IMR-90 (cell line): ENCODE results near the gene TMEM131. TPM values are rescaled to one million over a fixed set of nuclear protein-coding genes. Genes with fewer than 3 reads are reported as not detected.

Experiments used
- ATAC-seq: fragments of 200-7000 bp; cut with Tn5 transposase; 2 replicates; pipeline ENCODE4 v1.9.1; 2020; ENCODE audit warnings: low read depth, mild to moderate bottlenecking, moderate library complexity
- BruUV-seq: library from RNA; stranded (reverse); fragments of 400-500 nt; replicated peaks from 2 replicates; lab custom pipeline; 2021; lab: Mats Ljungman, UMichigan
- CTCF ChIA-PET: fragments of 300-600 bp; formaldehyde crosslinking; extraction: SDS; loops from one replicate; lab custom pipeline; 2021; ENCODE audit warnings: antibody characterized with exemption; lab: Yijun Ruan, JAX
- POLR2A ChIA-PET: fragments of 300-600 bp; sonication (Branson Sonifier 250); formaldehyde crosslinking; loops from one replicate; lab custom pipeline; 2022; ENCODE audit warnings: antibody characterized with exemption; ENCODE audit not compliant: unreplicated experiment; lab: Charles Lee
- DNase-seq: peaks from one replicate; pipeline ENCODE4 v3.0.0; 2013
- H2AFZ ChIP-seq: replicated peaks from 2 replicates; pipeline ENCODE3; 2013; ENCODE audit warnings: low read length, mild to moderate bottlenecking; ENCODE audit not compliant: poor library complexity
- H2AK5ac ChIP-seq: 2 replicates; pipeline ENCODE4 v1.6.1; 2013; ENCODE audit warnings: low read depth, low read length, inconsistent platforms
- H2AK9ac ChIP-seq: replicated peaks from 2 replicates; pipeline ENCODE3; 2013; ENCODE audit warnings: mild to moderate bottlenecking, low read depth, low read length, moderate library complexity; ENCODE audit not compliant: poor library complexity
- H2BK120ac ChIP-seq: 2 replicates; pipeline ENCODE4 v1.6.1; 2013; ENCODE audit warnings: low read depth, low read length, inconsistent platforms
- H2BK15ac ChIP-seq: 3 replicates; pipeline ENCODE4 v1.6.1; 2013; ENCODE audit warnings: low read depth, low read length, inconsistent platforms
- H2BK20ac ChIP-seq: 2 replicates; pipeline ENCODE4 v1.6.1; 2013; ENCODE audit warnings: low read depth, mild to moderate bottlenecking, inconsistent platforms, low read length, moderate library complexity
- H2BK5ac ChIP-seq: 2 replicates; pipeline ENCODE4 v1.6.1; 2013; ENCODE audit warnings: mild to moderate bottlenecking, low read depth, low read length, inconsistent platforms; ENCODE audit not compliant: poor library complexity, severe bottlenecking
- H3K14ac ChIP-seq: replicated peaks from 2 replicates; pipeline ENCODE4 v1.6.1; 2013; ENCODE audit warnings: low read depth, low read length, inconsistent platforms
- H3K18ac ChIP-seq: 2 replicates; pipeline ENCODE4 v1.6.1; 2013; ENCODE audit warnings: low read depth, low read length, control low read depth
- H3K23ac ChIP-seq: 2 replicates; pipeline ENCODE4 v1.6.1; 2013; ENCODE audit warnings: low read depth, low read length, inconsistent platforms
- H3K27ac ChIP-seq: 2 replicates; pipeline ENCODE4 v1.5.1; 2013; ENCODE audit warnings: mild to moderate bottlenecking, control low read depth, low read length; ENCODE audit not compliant: insufficient read depth
- H3K27me3 ChIP-seq: 2 replicates; pipeline ENCODE4 v1.6.1; 2013; ENCODE audit warnings: low read length; ENCODE audit not compliant: control insufficient read depth, insufficient read depth
- H3K36me3 ChIP-seq: 2 replicates; pipeline ENCODE4 v1.6.1; 2013; ENCODE audit warnings: low read length, mixed read lengths; ENCODE audit not compliant: control insufficient read depth, insufficient read depth
- H3K4ac ChIP-seq: 2 replicates; pipeline ENCODE4 v1.6.1; 2013; ENCODE audit warnings: low read depth, low read length, inconsistent platforms
- H3K4me1 ChIP-seq: 2 replicates; pipeline ENCODE4 v1.6.1; 2013; ENCODE audit warnings: low read length, mixed read lengths; ENCODE audit not compliant: control insufficient read depth, insufficient read depth
- H3K4me2 ChIP-seq: 2 replicates; pipeline ENCODE4 v1.6.1; 2013; ENCODE audit warnings: low read depth, mild to moderate bottlenecking, control low read depth, low read length, moderate library complexity
- H3K4me3 ChIP-seq: 2 replicates; pipeline ENCODE4 v1.5.1; 2013; ENCODE audit warnings: low read depth, mild to moderate bottlenecking, control low read depth, low read length, moderate library complexity; ENCODE audit not compliant: insufficient read depth
- H3K56ac ChIP-seq: 2 replicates; pipeline ENCODE4 v1.6.1; 2013; ENCODE audit warnings: low read length, inconsistent platforms; ENCODE audit not compliant: insufficient read depth; ENCODE audit errors: extremely low read depth
- H3K79me1 ChIP-seq, 2 experiments: 2 replicates each; pipeline ENCODE4 v1.6.1; 2013; ENCODE audit warnings: low read length in 2 of 2, inconsistent platforms in 1 of 2, low read depth in 1 of 2
- H3K9ac ChIP-seq: 2 replicates; pipeline ENCODE4 v1.6.1; 2013; ENCODE audit warnings: low read depth, low read length, control low read depth
- H3K9me1 ChIP-seq: 2 replicates; pipeline ENCODE4 v1.6.1; 2013; ENCODE audit warnings: low read length, inconsistent platforms; ENCODE audit not compliant: insufficient read depth
- H3K9me3 ChIP-seq: 2 replicates; pipeline ENCODE4 v1.6.1; 2013; ENCODE audit warnings: low read length; ENCODE audit not compliant: control insufficient read depth, insufficient read depth
- H4K20me1 ChIP-seq: 2 replicates; pipeline ENCODE4 v1.6.1; 2013; ENCODE audit warnings: low read length, inconsistent platforms; ENCODE audit not compliant: insufficient read depth
- H4K5ac ChIP-seq: 2 replicates; pipeline ENCODE4 v1.6.1; 2013; ENCODE audit warnings: mild to moderate bottlenecking, low read depth, low read length, control low read depth
- H4K8ac ChIP-seq, 2 experiments: 2 replicates each; pipeline ENCODE4 v1.6.1; 2013; ENCODE audit warnings: low read depth in 2 of 2, low read length in 2 of 2, control low read depth in 1 of 2, inconsistent platforms in 1 of 2
- H4K91ac ChIP-seq: 2 replicates; pipeline ENCODE4 v1.6.1; 2013; ENCODE audit warnings: low read depth, low read length, inconsistent platforms; ENCODE audit not compliant: insufficient read depth
- CHD1 ChIP-seq: IDR thresholded peaks from 2 replicates; pipeline ENCODE4 v1.6.1; 2012; ENCODE audit warnings: low read depth, low read length, improper control_type of control experiment
- CTCF ChIP-seq: conservative IDR thresholded peaks from 2 replicates; pipeline ENCODE4 v1.5.1; 2012; ENCODE audit warnings: mild to moderate bottlenecking, low read depth, low read length, improper control_type of control experiment
- FOS ChIP-seq: fragments of 150-350 bp; IDR thresholded peaks from 2 replicates; pipeline ENCODE4 v1.6.1; 2016; ENCODE audit warnings: low read depth, low read length
- MXI1 ChIP-seq: IDR thresholded peaks from 2 replicates; pipeline ENCODE4 v1.6.1; 2012; ENCODE audit warnings: low read depth, mild to moderate bottlenecking, low read length, moderate library complexity, borderline replicate concordance
- POLR2A ChIP-seq: IDR thresholded peaks from 2 replicates; pipeline ENCODE4 v1.6.1; 2012; ENCODE audit warnings: mild to moderate bottlenecking, low read depth, low read length
- RCOR1 ChIP-seq: IDR thresholded peaks from 2 replicates; pipeline ENCODE4 v1.6.1; 2012; ENCODE audit warnings: mild to moderate bottlenecking, low read length, improper control_type of control experiment; ENCODE audit not compliant: insufficient replicate concordance
- WGBS, 2 experiments: methylation state at CpG; one replicate each; pipeline versions ENCODE4 v1.1.5 to v1.1.7; 2013; ENCODE audit warnings: missing lambda C conversion rate in 2 of 2; ENCODE audit not compliant: insufficient read length in 1 of 2; ENCODE audit errors: extremely low coverage in 2 of 2; 5-methylcytosine and 5-hydroxymethylcytosine counted together
- dilution Hi-C: fragments of 300-500 bp; cut with HindIII; formaldehyde crosslinking; loops from one replicate; pipeline ENCODE4 v1.14.3; 2018; ENCODE audit warnings: low sequenced_read_pairs; ENCODE audit not compliant: unreplicated experiment
- in situ Hi-C: fragments of 300-500 bp; cut with MboI; formaldehyde crosslinking; loops from 3 replicates; pipeline ENCODE4 v1.14.3; 2019; ENCODE audit warnings: low sequenced_read_pairs, inconsistent platforms, mixed read lengths
- intact Hi-C: fragments of 100-400 bp; cut with micrococcal nuclease; formaldehyde crosslinking; loops from 2 replicates; pipeline ENCODE4 v1.10.0; 2022
- polyA plus RNA-seq, 3 experiments: library from polyadenylated mRNA; depleted of rRNA; stranded (reverse); fragments of >200 nt; gene quantifications; 2 replicates each; pipeline ENCODE4 v1.2.3, GENCODE V29; 2012; ENCODE audit warnings: low replicate concordance in 1 of 3
- total RNA-seq: library from RNA; depleted of rRNA; stranded (reverse); fragments of >200 nt; gene quantifications from 2 replicates; pipeline ENCODE4 v1.2.3, GENCODE V29; 2012
- TF ChIP-seq, protein P1 (sequence below): fragments of 150-350 bp; IDR thresholded peaks from 2 replicates; pipeline ENCODE4 v1.6.1; 2016; ENCODE audit warnings: low read depth, mild to moderate bottlenecking, low read length, moderate library complexity, borderline replicate concordance
- TF ChIP-seq, protein P2 (sequence below): fragments of 150-350 bp; IDR thresholded peaks from 2 replicates; pipeline ENCODE4 v1.6.1; 2017; ENCODE audit warnings: mild to moderate bottlenecking, antibody characterized with exemption, low read length, low read depth

Gene TMEM131
- total and polyA plus RNA-seq, 2 of the 4 experiments (the other 2 are of a cell fraction): 13.3 to 14.0 TPM

DNA sequence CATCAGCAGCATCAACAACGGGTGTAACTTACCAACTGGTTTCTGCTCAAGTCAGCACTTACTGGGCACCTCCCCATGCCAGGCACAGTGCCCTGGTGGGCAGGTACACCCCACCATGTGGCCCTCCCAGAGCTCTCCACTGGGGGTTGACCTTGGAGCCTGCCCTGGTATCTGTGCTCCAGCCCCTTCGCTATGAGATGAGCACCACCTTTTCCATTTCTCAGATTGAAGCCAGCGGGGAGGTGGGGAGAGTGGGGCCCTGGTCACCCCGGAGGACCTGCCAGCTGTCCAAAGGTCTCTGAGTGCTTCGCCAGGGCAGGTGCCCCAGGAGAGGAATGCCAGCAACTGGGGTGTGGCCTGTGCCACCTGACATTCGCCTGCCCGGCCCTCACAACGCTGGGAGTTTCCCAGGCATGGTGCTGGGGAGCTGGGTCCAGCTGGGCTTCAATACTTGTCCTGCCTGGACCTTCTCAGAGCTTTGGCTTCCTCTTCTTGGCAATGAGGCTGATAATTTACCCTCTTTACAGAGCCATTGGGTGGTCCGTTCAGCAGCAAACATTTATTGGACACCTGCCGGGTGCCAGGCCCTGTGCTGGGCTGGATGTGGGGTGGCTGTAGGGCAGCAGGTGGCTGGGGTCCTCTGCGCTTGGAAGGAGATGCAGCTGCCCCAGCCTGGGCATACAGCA is 288.2 kb downstream of the TMEM131 start:
- POLR2A ChIA-PET: no interaction called here
- no peaks in the 10 kb centered on the region for H3K36me3 ChIP-seq
- H2AFZ ChIP-seq: no peak overlapping the region
- no peak overlapping the region for H4K8ac ChIP-seq
- H2BK15ac ChIP-seq: no peak overlapping the region
- H3K4ac ChIP-seq: no peak overlapping the region
- no peak overlapping the region for H3K27ac ChIP-seq
- H2AK9ac ChIP-seq: no peak overlapping the region
- H3K4me1 ChIP-seq: no peaks in the 10 kb centered on the region
- H3K9me1 ChIP-seq: no peaks in the 10 kb centered on the region
- no peaks in the 10 kb centered on the region for H3K79me1 ChIP-seq
- no TSS peak for BruUV-seq
- no peak for DNase-seq
- no peak overlapping the region for H2BK120ac ChIP-seq
- H3K4me2 ChIP-seq: no peak overlapping the region
- no peak overlapping the region for H4K5ac ChIP-seq
- H3K9ac ChIP-seq: no peak overlapping the region
- H2BK20ac ChIP-seq: no peak overlapping the region
- no peak overlapping the region for H2AK5ac ChIP-seq
- in situ Hi-C loops (loop anchor here (10.0 kb wide), 1 partner anchor 677 kb away; no protein-coding TSS in a partner anchor), dilution Hi-C loops (no loop called here), intact Hi-C loops (loop anchor here (10.0 kb wide), 2 partner anchors 57 to 1127 kb away; no protein-coding TSS in a partner anchor)
- H3K14ac ChIP-seq: no peak overlapping the region
- H3K18ac ChIP-seq: no peak overlapping the region
- peaks cover 18% of the 10 kb centered on the region for H3K27me3 ChIP-seq
- TF ChIP-seq, protein P1, sequence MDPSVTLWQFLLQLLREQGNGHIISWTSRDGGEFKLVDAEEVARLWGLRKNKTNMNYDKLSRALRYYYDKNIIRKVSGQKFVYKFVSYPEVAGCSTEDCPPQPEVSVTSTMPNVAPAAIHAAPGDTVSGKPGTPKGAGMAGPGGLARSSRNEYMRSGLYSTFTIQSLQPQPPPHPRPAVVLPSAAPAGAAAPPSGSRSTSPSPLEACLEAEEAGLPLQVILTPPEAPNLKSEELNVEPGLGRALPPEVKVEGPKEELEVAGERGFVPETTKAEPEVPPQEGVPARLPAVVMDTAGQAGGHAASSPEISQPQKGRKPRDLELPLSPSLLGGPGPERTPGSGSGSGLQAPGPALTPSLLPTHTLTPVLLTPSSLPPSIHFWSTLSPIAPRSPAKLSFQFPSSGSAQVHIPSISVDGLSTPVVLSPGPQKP: no peak
- TF ChIP-seq POLR2A: no peak
- no peak for TF ChIP-seq FOS
- no peak for TF ChIP-seq RCOR1
- no peak for TF ChIP-seq CHD1
- TF ChIP-seq MXI1: no peak
- TF ChIP-seq CTCF: no peak
- TF ChIP-seq, protein P2, sequence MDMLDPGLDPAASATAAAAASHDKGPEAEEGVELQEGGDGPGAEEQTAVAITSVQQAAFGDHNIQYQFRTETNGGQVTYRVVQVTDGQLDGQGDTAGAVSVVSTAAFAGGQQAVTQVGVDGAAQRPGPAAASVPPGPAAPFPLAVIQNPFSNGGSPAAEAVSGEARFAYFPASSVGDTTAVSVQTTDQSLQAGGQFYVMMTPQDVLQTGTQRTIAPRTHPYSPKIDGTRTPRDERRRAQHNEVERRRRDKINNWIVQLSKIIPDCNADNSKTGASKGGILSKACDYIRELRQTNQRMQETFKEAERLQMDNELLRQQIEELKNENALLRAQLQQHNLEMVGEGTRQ: no peak
- no peak overlapping the region for H3K56ac ChIP-seq
- WGBS, 2 experiments: 78% methylated on average over 4 of the region's 11 CpGs; no CpG with 5 or more reads in 1 of the 2 experiments
- H3K9me3 ChIP-seq: no peaks in the 10 kb centered on the region
- CTCF ChIA-PET: interaction anchor here (0.8 kb wide), 1 partner anchor 117 kb away, joined by 3 read pairs; no protein-coding TSS in a partner anchor
- H2BK5ac ChIP-seq: no peak overlapping the region
- H4K20me1 ChIP-seq: no peaks in the 10 kb centered on the region
- no peak for ATAC-seq
- H3K23ac ChIP-seq: no peak overlapping the region
- no peak overlapping the region for H4K91ac ChIP-seq
- H3K4me3 ChIP-seq: no peak overlapping the region
